Osteoblast (primary cell): ENCODE results near the gene TXNL4B. TPM values are rescaled to one million over a fixed set of nuclear protein-coding genes. Genes with fewer than 3 reads are reported as not detected.
A peak's percentile ranks its signal among the peaks of the same experiment; 100 is the strongest.

Source experiments
- DNase-seq: peaks from one replicate; pipeline ENCODE4 v3.0.0; 2011; ENCODE audit warnings: low spot score, mixed read lengths; ENCODE audit not compliant: insufficient read length; ENCODE audit errors: missing footprints
- H2AFZ ChIP-seq: 2 replicates; pipeline ENCODE4 v1.6.0; 2011; ENCODE audit warnings: mild to moderate bottlenecking, low read length
- H3K27ac ChIP-seq: 2 replicates; pipeline ENCODE4 v1.5.1; 2011; ENCODE audit warnings: mild to moderate bottlenecking, low read depth, low read length, moderate library complexity
- H3K27me3 ChIP-seq: 2 replicates; pipeline ENCODE4 v1.6.0; 2012; ENCODE audit warnings: mild to moderate bottlenecking, control low read depth, inconsistent platforms, low read length, moderate library complexity; ENCODE audit not compliant: insufficient read depth
- H3K36me3 ChIP-seq: 2 replicates; pipeline ENCODE4 v1.5.1; 2011; ENCODE audit warnings: mild to moderate bottlenecking, low read length, control low read depth, moderate library complexity; ENCODE audit not compliant: insufficient read depth
- H3K4me1 ChIP-seq: 2 replicates; pipeline ENCODE4 v1.5.1; 2011; ENCODE audit warnings: mild to moderate bottlenecking, low read length, control low read depth, moderate library complexity; ENCODE audit not compliant: insufficient read depth
- H3K4me2 ChIP-seq: 2 replicates; pipeline ENCODE4 v1.6.0; 2011; ENCODE audit warnings: mild to moderate bottlenecking, low read length; ENCODE audit not compliant: insufficient read depth
- H3K4me3 ChIP-seq: fragments of 200-600 bp; sonication (generic); 3 replicates; pipeline ENCODE4 v1.5.1; 2012; ENCODE audit warnings: mild to moderate bottlenecking, low read length, inconsistent platforms; ENCODE audit not compliant: insufficient read depth
- H3K79me2 ChIP-seq: 2 replicates; pipeline ENCODE4 v1.6.0; 2012; ENCODE audit warnings: mild to moderate bottlenecking, low read length, control low read depth, inconsistent platforms; ENCODE audit not compliant: insufficient read depth
- H3K9me3 ChIP-seq: 2 replicates; pipeline ENCODE4 v1.5.1; 2011; ENCODE audit warnings: low read depth, low read length, control low read depth
- H4K20me1 ChIP-seq: 2 replicates; pipeline ENCODE4 v1.6.0; 2012; ENCODE audit warnings: mild to moderate bottlenecking, low read length, control low read depth; ENCODE audit not compliant: insufficient read depth
- total RNA-seq: library from RNA; depleted of rRNA; stranded (reverse); fragments of >200 nt; gene quantifications from 2 replicates; pipeline ENCODE4 v1.2.3, GENCODE V29; 2012
- TF ChIP-seq, protein P1 (sequence below): IDR thresholded peaks from 2 replicates; pipeline ENCODE4 v1.5.1; 2011; ENCODE audit warnings: mild to moderate bottlenecking, low read depth, low read length, moderate library complexity; ENCODE audit errors: extremely low read depth

The TXNL4B gene
- total RNA-seq, 1 donor = 12.3 TPM

DNA sequence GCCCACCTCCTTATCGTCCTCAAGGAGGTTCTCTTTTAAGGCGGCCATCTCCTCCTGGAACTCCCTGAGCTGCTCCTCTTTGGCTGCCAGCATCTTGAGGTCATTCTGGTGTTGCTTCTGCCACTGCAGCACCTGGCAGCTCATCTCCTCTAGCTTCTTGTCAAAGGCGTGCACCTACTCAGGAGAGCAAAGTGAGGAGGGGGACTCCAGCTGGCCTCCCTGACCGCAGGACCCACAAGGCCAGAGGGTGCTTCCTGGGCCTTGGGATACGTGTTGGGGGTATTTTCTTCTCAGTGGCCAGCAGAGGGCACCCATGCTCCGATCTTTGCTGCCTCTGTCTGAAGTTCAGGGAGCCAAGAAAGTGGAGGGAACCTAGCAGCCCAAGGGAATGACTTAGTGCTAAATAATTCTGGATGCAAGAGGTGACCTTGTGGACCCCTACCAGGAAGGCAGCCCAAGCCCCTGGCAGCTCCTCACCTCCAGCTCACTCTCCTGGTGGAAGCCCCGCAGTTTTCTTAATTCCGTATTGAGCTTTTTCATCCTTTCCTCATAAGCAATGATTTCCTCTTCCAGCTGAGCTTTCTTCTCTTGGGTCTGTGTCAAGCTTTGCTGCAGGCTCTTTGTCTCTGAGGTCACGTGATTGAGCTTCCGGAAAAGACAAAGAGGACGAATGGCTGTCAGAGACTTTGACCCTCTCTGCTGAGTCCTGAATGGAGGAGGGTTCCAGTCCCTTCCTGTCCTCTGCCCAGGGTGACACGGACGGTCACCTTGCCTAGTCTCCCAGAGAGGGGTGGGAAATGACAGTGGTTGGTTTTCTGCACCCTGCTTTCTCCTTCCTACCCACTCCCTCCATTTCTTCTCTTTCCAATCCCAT is 31.6 kb upstream of the TXNL4B start:
- DNase-seq = peak; percentile 89
- H3K4me3 ChIP-seq = no peak overlapping the region
- H3K4me2 ChIP-seq = no peak overlapping the region
- H4K20me1 ChIP-seq = no peaks in the 10 kb centered on the region
- H3K4me1 ChIP-seq = no peaks in the 10 kb centered on the region
- H3K27me3 ChIP-seq = no peaks in the 10 kb centered on the region
- H3K36me3 ChIP-seq = no peaks in the 10 kb centered on the region
- H3K79me2 ChIP-seq = no peaks in the 10 kb centered on the region
- peak overlapping the region; percentile 91 for H2AFZ ChIP-seq
- no peaks in the 10 kb centered on the region for H3K9me3 ChIP-seq
- no peak overlapping the region for H3K27ac ChIP-seq
- TF ChIP-seq, protein P1, sequence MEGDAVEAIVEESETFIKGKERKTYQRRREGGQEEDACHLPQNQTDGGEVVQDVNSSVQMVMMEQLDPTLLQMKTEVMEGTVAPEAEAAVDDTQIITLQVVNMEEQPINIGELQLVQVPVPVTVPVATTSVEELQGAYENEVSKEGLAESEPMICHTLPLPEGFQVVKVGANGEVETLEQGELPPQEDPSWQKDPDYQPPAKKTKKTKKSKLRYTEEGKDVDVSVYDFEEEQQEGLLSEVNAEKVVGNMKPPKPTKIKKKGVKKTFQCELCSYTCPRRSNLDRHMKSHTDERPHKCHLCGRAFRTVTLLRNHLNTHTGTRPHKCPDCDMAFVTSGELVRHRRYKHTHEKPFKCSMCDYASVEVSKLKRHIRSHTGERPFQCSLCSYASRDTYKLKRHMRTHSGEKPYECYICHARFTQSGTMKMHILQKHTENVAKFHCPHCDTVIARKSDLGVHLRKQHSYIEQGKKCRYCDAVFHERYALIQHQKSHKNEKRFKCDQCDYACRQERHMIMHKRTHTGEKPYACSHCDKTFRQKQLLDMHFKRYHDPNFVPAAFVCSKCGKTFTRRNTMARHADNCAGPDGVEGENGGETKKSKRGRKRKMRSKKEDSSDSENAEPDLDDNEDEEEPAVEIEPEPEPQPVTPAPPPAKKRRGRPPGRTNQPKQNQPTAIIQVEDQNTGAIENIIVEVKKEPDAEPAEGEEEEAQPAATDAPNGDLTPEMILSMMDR = peak; percentile 82

GRCh38 chr16:72124148-72124547 is 30.7 kb upstream of the TXNL4B start:
- DNase-seq = no peak
- H4K20me1 ChIP-seq = no peaks in the 10 kb centered on the region
- H3K4me1 ChIP-seq = no peaks in the 10 kb centered on the region
- H3K79me2 ChIP-seq = no peaks in the 10 kb centered on the region
- H3K36me3 ChIP-seq = no peaks in the 10 kb centered on the region
- no peaks in the 10 kb centered on the region for H3K27me3 ChIP-seq
- TF ChIP-seq, protein P1 = no peak
- H2AFZ ChIP-seq = no peak overlapping the region
- no peak overlapping the region for H3K27ac ChIP-seq
- no peak overlapping the region for H3K4me3 ChIP-seq
- no peak overlapping the region for H3K4me2 ChIP-seq
- H3K9me3 ChIP-seq = no peaks in the 10 kb centered on the region

GRCh38 chr16:72123426-72123825 is 30.0 kb upstream of the TXNL4B start:
- Histone ChIP-seq H3K27me3 (no peaks in the 10 kb centered on the region), H3K36me3 (no peaks in the 10 kb centered on the region), H3K4me2 (no peak overlapping the region), H3K27ac (no peak overlapping the region), H3K79me2 (no peaks in the 10 kb centered on the region), H4K20me1 (no peaks in the 10 kb centered on the region), H3K9me3 (no peaks in the 10 kb centered on the region), H3K4me1 (no peaks in the 10 kb centered on the region), H3K4me3 (no peak overlapping the region), H2AFZ (no peak overlapping the region)
- TF ChIP-seq, protein P1 = no peak
- no peak for DNase-seq

- H3K4me3 ChIP-seq = no peak overlapping the region
- H3K9me3 ChIP-seq = no peaks in the 10 kb centered on the region
- DNase-seq = no peak
- no peaks in the 10 kb centered on the region for H3K27me3 ChIP-seq
- no peaks in the 10 kb centered on the region for H3K36me3 ChIP-seq
- H3K27ac ChIP-seq = no peak overlapping the region
- H4K20me1 ChIP-seq = no peaks in the 10 kb centered on the region
- H3K4me2 ChIP-seq = no peak overlapping the region
- H3K79me2 ChIP-seq = no peaks in the 10 kb centered on the region
- no peak overlapping the region for H2AFZ ChIP-seq
- no peaks in the 10 kb centered on the region for H3K4me1 ChIP-seq
- TF ChIP-seq, protein P1 = no peak
Measured at GRCh38 chr16:72122916-72123315, 29.5 kb upstream of the TXNL4B start.
